PC-3 (cell line): ENCODE data around the gene HCFC1. TPM values are rescaled to one million over a fixed set of nuclear protein-coding genes. Genes with fewer than 3 reads are reported as not detected.

Experiments used
- ATAC-seq: fragments of 200-7000 bp; cut with Tn5 transposase; 2 replicates; pipeline ENCODE4 v1.9.1; 2020; ENCODE audit warnings: mild to moderate bottlenecking, moderate library complexity
- BruUV-seq: library from RNA; stranded (reverse); fragments of 400-500 nt; replicated peaks from 2 replicates; lab custom pipeline; 2021; lab: Mats Ljungman, UMichigan
- CTCF ChIA-PET: fragments of 300-600 bp; sonication (Branson Sonifier 250); formaldehyde crosslinking; loops from one replicate; lab custom pipeline; 2022; ENCODE audit warnings: antibody characterized with exemption; lab: Charles Lee
- POLR2A ChIA-PET: fragments of 300-600 bp; sonication (Branson Sonifier 250); formaldehyde crosslinking; loops from one replicate; lab custom pipeline; 2022; ENCODE audit warnings: antibody characterized with exemption; ENCODE audit not compliant: unreplicated experiment; lab: Charles Lee
- DNase-seq: peaks from one replicate; pipeline ENCODE4 v3.0.0-alpha.2; 2015
- H2AFZ ChIP-seq: fragments of 300-600 bp; sonication (generic); 2 replicates; pipeline ENCODE4 v1.6.0; 2016; ENCODE audit warnings: antibody characterized with exemption, low read length
- H3F3A ChIP-seq: fragments of 300-600 bp; sonication (generic); one replicate; pipeline ENCODE4 v1.6.0; 2017; ENCODE audit warnings: antibody characterized with exemption, low read length, control low read depth, mild to moderate bottlenecking; ENCODE audit not compliant: unreplicated experiment
- H3K27ac ChIP-seq: fragments of 300-600 bp; sonication (generic); 2 replicates; pipeline ENCODE4 v1.5.1; 2016; ENCODE audit warnings: mild to moderate bottlenecking, low read length
- H3K27me3 ChIP-seq: fragments of 300-600 bp; sonication (generic); 2 replicates; pipeline ENCODE4 v1.6.1; 2016; ENCODE audit warnings: low read length, mixed read lengths
- H3K36me3 ChIP-seq: fragments of 300-600 bp; sonication (generic); 2 replicates; pipeline ENCODE4 v1.6.1; 2016; ENCODE audit warnings: low read depth, mixed run types, low read length, mixed read lengths
- H3K4me1 ChIP-seq: fragments of 300-600 bp; sonication (generic); 2 replicates; pipeline ENCODE4 v1.5.1; 2016; ENCODE audit warnings: low read length; ENCODE audit not compliant: insufficient read depth
- H3K4me2 ChIP-seq: fragments of 300-600 bp; sonication (generic); 2 replicates; pipeline ENCODE4 v1.6.0; 2016; ENCODE audit warnings: low read length
- H3K4me3 ChIP-seq: fragments of 300-600 bp; sonication (generic); 2 replicates; pipeline ENCODE4 v1.5.1; 2016; ENCODE audit warnings: mild to moderate bottlenecking, low read length, mixed read lengths
- H3K79me2 ChIP-seq: fragments of 300-600 bp; sonication (generic); 2 replicates; pipeline ENCODE4 v1.6.1; 2017; ENCODE audit warnings: low read length, mixed read lengths
- H3K9ac ChIP-seq: fragments of 300-600 bp; sonication (generic); 2 replicates; pipeline ENCODE4 v1.6.0; 2016; ENCODE audit warnings: mild to moderate bottlenecking, low read length
- H3K9me2 ChIP-seq: fragments of 300-600 bp; sonication (generic); replicated peaks from 2 replicates; pipeline ENCODE4 v1.6.1; 2016; ENCODE audit warnings: mixed run types, low read length, mixed read lengths
- H3K9me3 ChIP-seq: fragments of 300-600 bp; sonication (generic); 2 replicates; pipeline ENCODE4 v1.6.1; 2016; ENCODE audit warnings: low read length, mixed read lengths
- H4K20me1 ChIP-seq: fragments of 300-600 bp; sonication (generic); 2 replicates; pipeline ENCODE4 v1.6.1; 2016; ENCODE audit warnings: low read length, mixed read lengths
- EZH2 ChIP-seq: fragments of 300-600 bp; sonication (generic); IDR thresholded peaks from one replicate; pipeline ENCODE4 v1.6.1; 2017; ENCODE audit warnings: antibody characterized with exemption, mild to moderate bottlenecking, low read length; ENCODE audit not compliant: unreplicated experiment
- EZH2phosphoT487 ChIP-seq: fragments of 300-600 bp; sonication (generic); IDR thresholded peaks from 2 replicates; pipeline ENCODE4 v1.6.1; 2018; ENCODE audit warnings: mild to moderate bottlenecking, antibody characterized with exemption, low read length, borderline replicate concordance
- intact Hi-C: fragments of 100-400 bp; cut with micrococcal nuclease; formaldehyde crosslinking; loops from 2 replicates; pipeline ENCODE4 v1.9.0; 2023
- total RNA-seq: library from RNA; depleted of rRNA; stranded (reverse); fragments of >200 nt; gene quantifications from 2 replicates; pipeline ENCODE4 v1.2.3, GENCODE V29; 2014
- TF ChIP-seq, protein P1 (sequence below): fragments of 300-600 bp; sonication (generic); conservative IDR thresholded peaks from 2 replicates; pipeline ENCODE4 v1.5.1; 2017; ENCODE audit warnings: antibody characterized with exemption, low read depth, mild to moderate bottlenecking, low read length

Gene HCFC1
- total RNA-seq, 1 experiment from 2014 or later, result 66.9 TPM

- no peak for DNase-seq
- ChIA-PET POLR2A (no interaction called here), CTCF (no interaction called here)
- H3K9ac ChIP-seq, result peak overlapping the region; percentile 95
- no peaks in the 10 kb centered on the region for H3K9me3 ChIP-seq
- no peaks in the 10 kb centered on the region for H3K27me3 ChIP-seq
- H3F3A ChIP-seq, result no peaks in the 10 kb centered on the region
- H3K36me3 ChIP-seq, result peaks cover 18% of the 10 kb centered on the region
- peak; percentile 14 for ATAC-seq
- intact Hi-C loops, result no loop called here
- peak overlapping the region; percentile 100 for H3K4me2 ChIP-seq
- no TSS peak for BruUV-seq
- TF ChIP-seq EZH2 (no peak), EZH2phosphoT487 (no peak)
- TF ChIP-seq, protein P1, sequence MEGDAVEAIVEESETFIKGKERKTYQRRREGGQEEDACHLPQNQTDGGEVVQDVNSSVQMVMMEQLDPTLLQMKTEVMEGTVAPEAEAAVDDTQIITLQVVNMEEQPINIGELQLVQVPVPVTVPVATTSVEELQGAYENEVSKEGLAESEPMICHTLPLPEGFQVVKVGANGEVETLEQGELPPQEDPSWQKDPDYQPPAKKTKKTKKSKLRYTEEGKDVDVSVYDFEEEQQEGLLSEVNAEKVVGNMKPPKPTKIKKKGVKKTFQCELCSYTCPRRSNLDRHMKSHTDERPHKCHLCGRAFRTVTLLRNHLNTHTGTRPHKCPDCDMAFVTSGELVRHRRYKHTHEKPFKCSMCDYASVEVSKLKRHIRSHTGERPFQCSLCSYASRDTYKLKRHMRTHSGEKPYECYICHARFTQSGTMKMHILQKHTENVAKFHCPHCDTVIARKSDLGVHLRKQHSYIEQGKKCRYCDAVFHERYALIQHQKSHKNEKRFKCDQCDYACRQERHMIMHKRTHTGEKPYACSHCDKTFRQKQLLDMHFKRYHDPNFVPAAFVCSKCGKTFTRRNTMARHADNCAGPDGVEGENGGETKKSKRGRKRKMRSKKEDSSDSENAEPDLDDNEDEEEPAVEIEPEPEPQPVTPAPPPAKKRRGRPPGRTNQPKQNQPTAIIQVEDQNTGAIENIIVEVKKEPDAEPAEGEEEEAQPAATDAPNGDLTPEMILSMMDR, result no peak
- no peaks in the 10 kb centered on the region for H3K9me2 ChIP-seq
- H3K4me3 ChIP-seq, result peak overlapping the region; percentile 97
- no peaks in the 10 kb centered on the region for H4K20me1 ChIP-seq
- H3K79me2 ChIP-seq, result peaks cover 51% of the 10 kb centered on the region
- H3K4me1 ChIP-seq, result peaks cover 24% of the 10 kb centered on the region
- peak overlapping the region; percentile 48 for H3K27ac ChIP-seq
- peak overlapping the region; percentile 34; the same call in 1 of the 2 replicates for H2AFZ ChIP-seq
Measured at GRCh38 chrX:154019061-154019621, 47.5 kb upstream of the HCFC1 start.

DNA sequence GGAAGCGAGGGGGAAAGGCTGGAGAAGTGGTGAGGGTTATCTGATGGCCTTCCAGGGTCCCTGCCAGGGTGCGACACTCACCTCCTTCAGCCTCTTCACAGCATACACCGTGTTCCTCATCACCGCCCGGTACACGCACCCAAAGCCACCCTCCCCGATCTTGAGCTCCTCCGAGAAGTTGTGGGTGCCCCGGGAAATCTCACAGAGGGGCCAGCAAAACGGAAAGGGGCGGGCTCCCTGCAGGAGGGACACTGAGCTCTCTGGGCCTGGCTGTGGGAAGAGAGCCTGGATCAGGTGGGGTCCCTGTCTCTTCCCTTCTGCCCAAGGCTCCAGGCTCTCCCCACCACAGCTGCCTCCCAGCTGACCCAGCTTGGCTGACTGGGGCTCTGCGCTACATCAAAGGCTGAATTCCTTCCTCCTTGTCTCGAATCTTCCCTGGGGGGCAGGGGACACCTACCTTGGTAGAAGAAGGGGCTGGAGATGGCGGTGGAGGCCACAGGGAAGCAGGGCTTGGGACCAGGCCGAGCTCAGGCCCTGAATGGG, 47.0 kb upstream of the HCFC1 start:
- TSS peak; percentile 43 for BruUV-seq
- no peaks in the 10 kb centered on the region for H3K9me3 ChIP-seq

More for the DNA sequence above, 47.0 kb upstream of the HCFC1 start:
- intact Hi-C loops, result no loop called here
- H3F3A ChIP-seq, result no peaks in the 10 kb centered on the region
- no peaks in the 10 kb centered on the region for H3K9me2 ChIP-seq
- peaks cover 18% of the 10 kb centered on the region for H3K36me3 ChIP-seq
- peak overlapping the region; percentile 95 for H3K9ac ChIP-seq
- ATAC-seq (no peak), DNase-seq (no peak)
- H3K27me3 ChIP-seq, result no peaks in the 10 kb centered on the region
- H2AFZ ChIP-seq, result no peak overlapping the region
- ChIA-PET POLR2A (no interaction called here), CTCF (no interaction called here)
- H4K20me1 ChIP-seq, result no peaks in the 10 kb centered on the region
- H3K4me3 ChIP-seq, result peak overlapping the region; percentile 97
- TF ChIP-seq EZH2 (no peak), EZH2phosphoT487 (no peak)
- TF ChIP-seq, protein P1, result no peak
- peaks cover 24% of the 10 kb centered on the region for H3K4me1 ChIP-seq
- H3K27ac ChIP-seq, result peak overlapping the region; percentile 48
- peak overlapping the region; percentile 100 for H3K4me2 ChIP-seq
- peaks cover 51% of the 10 kb centered on the region for H3K79me2 ChIP-seq
